GM19438 (cell line): ENCODE measurements around the gene TOR4A.

ENCODE experiments used
- ATAC-seq: cut with Tn5 transposase; IDR thresholded peaks from one replicate; pipeline ENCODE4 v1.9.1; 2021; ENCODE audit warnings: low read depth; ENCODE audit not compliant: unreplicated experiment

TOR4A gene

DNA sequence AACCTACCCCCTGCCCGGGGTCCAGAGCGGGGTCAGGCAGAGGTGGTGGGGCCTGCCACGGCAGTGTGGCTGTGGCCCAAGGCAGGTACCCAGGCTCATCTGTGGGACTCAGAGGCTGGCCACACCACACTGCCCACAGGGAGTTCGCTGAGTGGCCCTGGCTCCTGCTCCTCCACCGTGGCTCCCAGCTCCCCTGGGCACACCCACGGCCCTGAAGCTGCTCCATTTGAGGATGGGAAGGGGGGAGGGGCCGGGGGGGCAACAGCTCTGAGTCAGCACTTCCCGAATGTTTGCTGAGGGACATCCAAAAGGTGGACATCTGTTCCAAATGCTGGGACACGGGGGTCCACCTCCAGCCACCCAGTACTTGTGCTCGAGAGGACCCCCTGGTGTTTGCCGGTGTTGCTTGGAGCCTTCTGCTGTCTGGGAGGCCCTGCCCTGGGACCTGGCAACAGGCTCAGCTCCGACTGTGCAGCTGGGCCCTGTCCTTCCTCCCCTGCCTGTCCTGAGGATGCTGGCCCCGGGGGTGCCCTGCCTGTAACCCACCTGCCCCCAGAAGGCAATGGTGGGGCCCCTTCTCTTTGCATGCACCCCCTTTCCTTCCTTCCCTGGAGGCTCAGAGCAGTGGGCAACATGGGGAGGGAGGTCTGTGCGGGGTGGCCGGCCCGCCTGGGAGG, 27.0 kb downstream of the TOR4A start:
- ATAC-seq, result no peak

GRCh38 chr9:137305060-137305797, 27.7 kb downstream of the TOR4A start:
- no peak for ATAC-seq

GRCh38 chr9:137305798-137306065, 28.2 kb downstream of the TOR4A start:
- no peak for ATAC-seq

- no peak for ATAC-seq
Measured at GRCh38 chr9:137306066-137306849, 28.7 kb downstream of the TOR4A start.

GRCh38 chr9:137306850-137307254, 29.3 kb downstream of the TOR4A start:
- ATAC-seq, result no peak

GRCh38 chr9:137307255-137308056, 29.9 kb downstream of the TOR4A start:
- no peak for ATAC-seq

GRCh38 chr9:137308057-137308619, 30.6 kb downstream of the TOR4A start:
- ATAC-seq, result no peak

DNA sequence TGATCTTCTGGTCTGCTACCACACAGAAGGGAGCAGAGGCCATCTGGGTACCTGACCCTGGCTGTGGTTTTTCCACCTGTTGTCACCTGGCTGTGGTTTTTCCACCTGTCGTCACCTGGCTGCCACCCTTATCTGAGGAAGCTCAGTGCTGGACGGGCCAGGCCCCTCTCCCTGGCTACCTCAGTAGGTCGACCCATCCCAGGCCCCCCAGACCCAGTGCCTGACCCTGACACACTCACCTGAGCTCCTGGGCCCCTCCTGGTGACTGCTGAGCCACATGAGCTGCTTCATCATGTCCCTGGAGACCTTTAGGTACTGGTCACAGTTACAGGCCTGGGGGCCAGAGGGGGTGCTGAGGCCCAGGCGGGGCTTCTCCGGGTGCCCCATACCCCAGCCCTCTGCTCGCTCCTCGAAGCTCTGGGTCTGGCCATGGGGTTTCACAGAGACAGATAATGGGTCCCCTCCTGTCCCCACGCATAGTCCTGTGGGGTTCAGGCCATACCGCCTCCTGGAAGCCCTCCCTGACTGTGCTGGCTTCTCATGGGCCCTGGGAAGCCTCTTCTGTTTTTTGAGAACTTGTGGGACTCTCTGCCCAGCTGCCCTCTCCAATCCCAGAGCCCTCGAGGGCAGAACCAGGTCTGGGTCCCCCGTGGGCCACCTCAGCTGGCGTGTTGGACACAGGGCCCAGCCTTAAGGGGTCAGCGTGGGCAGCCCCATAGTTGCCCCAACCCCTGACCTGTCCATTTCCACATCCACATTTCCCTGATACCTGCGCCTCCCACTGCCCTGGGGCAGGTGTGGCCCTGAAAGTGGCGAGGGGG, 32.1 kb downstream of the TOR4A start:
- ATAC-seq, result no peak

DNA sequence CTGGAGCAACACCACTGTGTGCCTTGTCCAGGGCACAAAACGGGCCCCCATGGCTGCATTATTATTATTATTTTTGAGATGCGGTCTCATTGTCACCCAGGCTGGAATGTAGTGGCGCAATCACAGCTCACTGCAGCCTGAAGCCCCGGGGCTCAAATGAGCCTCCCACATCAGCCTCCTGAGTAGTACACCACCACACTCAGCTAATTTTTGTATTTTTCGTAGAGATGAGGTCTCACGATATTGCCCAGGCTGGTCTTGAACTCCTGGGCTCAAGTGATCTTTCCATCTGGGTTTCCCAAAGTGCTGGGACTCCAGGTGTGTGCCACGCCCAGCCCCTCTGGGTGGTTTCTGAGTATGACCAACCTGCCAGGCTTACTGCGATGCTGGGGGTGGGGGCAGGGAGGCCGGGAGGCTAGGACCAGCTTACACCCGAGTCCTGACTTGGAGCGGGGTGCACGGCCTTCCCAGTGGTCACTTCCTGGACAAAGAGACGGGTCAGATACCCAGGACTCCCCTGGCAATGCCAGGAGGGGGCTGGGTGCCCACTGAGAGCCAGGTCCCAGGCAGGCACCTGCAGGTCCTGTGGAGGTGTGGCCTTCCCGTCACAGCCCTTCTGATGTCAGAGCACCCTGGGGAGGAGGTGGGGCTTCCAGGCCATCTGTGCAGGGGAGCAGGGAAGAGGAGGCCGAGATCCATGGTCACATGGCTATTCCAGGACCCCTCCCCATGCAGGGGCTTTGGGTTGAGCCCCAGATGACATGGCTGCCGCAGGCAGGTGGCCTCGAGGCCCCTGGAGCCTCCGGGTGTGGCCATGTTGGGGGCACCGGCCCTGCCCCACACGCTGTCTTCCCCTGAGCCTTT, 32.9 kb downstream of the TOR4A start:
- no peak for ATAC-seq

- ATAC-seq, result no peak
Measured at GRCh38 chr9:137311171-137311985, 33.9 kb downstream of the TOR4A start.

DNA sequence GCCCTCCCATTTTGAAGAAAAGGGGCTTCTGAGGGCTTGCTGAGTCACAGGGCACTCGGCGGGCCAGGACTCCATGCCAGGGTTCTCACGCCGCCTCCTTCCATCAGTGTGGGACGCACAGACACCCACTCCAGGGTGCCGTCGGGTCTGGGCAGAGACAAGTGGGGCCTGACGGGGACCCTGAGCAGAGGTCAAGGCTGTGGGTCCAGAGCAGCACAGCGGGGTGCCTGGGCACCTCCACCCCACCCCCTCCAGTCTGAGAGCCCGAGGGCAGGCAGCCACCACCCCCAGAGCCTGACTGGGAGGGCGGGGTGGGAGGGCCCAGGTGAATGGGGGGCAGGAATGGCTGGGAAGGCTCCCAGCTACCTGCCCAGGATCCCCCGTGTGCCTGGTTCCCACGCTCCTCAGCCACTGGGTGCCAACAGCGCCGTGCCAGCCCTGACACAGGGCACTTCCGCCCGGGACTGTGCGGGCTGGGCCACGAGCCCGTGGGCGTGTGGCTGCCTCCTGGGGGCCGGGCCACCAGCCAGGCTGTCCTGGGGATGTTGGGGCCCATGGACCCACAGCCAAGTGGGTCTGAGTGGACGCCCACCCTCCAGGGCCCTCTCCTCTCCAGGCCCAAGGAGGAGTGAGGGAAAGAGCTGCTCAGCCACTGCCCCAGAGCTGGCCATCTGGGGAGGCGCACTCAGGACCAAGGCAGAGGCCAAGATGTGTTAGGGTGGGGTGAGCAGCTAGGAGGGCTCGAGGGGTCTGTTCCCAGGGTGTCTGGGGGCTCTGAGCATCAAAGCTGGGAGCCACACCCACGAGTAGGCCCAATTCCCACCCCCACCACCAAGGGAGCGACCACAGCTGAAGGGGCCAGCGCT, 34.7 kb downstream of the TOR4A start:
- no peak for ATAC-seq

GRCh38 chr9:137312852-137313325, 35.4 kb downstream of the TOR4A start:
- ATAC-seq, result no peak

DNA sequence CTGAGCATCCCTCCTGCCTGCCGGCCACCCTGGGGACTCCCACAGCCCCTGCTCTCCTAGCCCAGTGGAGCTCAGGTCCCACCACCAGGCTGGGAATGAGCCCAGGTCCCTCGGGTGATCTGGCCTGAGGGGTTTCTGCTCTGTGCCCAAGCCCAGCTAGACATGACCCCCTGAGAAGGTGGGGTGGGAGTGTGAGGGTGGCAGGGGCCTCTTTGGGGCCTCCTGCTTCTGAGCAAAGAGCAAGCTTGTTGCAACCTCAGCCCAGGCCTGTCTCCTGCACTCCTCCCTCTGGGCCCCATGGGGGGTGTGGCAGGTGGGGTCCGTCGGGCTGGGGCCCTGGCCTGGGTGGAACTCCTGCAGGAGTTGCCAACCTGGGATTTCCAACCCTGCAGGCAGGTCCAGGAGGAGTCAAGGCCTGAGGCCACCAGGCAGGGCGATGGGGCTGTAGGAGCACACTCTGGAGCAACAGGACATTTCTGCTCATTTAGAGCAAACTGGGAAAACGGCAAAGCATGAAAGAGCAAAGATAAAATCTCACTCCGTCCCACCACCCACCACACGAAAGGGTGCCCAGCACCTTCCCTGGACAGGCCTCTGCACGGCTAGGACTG, 35.9 kb downstream of the TOR4A start:
- no peak for ATAC-seq

- ATAC-seq, result no peak
Measured at GRCh38 chr9:137313956-137314560, 36.5 kb downstream of the TOR4A start.

DNA sequence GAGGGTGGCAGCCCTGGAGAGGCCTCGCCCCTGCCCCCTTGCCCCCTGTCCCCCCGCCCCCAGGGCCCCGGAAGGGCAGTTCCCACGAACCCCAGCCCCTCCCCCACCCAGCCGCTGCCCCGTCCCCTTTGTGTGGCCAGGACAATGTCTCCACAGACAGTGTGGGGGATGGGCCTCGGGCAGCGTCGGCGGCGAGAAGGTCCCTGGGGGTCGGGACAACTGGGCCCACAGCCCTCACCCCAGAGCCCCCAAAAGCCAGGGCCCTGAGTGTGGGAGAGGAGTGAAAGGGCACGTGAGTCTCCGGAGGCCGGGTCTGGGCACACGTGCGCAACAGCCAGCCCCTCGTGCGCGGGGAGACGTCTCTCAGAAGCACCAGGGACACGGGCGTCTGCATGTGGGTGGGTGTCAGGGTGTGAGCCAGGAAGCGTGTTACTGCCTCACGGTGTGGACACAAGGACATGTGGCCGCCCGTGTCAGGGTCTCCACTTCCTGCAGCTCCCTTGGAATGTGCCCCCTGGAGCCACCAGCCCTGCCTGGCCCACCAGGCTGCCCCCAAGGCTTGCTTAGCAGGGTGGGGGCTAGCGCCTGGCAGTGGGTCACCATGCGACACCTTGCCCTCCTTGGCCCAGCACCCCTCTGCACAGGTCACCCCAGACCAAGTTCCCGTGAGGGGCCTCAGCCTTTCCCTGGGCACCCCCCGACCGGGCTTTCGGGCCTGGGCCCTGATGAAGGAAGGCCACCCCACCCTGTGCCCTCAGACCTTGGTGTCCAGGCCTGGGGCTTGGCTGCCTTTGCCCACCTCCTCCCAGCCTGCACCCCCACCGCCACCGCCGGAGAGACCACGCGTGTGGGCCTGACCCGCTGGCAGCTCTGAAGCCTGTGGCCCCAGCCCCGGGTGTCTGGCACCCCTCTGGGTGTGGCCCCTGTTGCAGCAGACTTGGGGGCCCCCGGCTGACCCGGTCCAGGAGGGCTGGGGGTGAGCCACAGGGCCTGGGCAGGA, 37.3 kb downstream of the TOR4A start:
- ATAC-seq, result no peak
